ENCODE measurements around the gene MINPP1. TPM values are rescaled to one million over a fixed set of nuclear protein-coding genes. Genes with fewer than 3 reads are reported as not detected.
"Not testable (repeated sequence)": the region's sequence is repeated elsewhere in the genome, so short reads cannot be mapped to it uniquely, and the experiment has no call there.

MINPP1 gene
- total and polyA plus RNA-seq, 2 donors, result 11.1 to 16.9 TPM

DNA sequence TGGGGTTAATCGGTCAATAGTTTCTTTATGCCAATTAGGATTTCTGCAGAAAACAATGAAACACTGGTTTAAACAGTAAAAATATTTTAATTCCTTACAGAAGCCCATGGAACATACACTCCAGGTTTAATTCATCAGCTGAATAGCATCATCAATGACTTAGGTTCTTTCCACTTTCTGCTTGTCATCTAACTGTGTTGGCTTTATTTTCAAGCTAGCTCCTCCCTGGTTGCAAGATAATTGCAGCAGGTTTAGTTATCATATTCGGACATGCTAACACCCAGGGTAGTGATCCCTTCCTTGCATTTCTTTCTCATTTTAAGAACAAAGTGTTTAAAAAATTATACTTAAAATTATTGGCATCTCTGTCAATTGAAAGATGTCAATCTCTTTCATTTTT is 7.3 kb upstream of the MINPP1 start:
- H3K36me3 ChIP-seq (ENCODE audit: control insufficient read depth in 2 of 2, insufficient read depth in 2 of 2, low read length in 1 of 2); H3K9me3 ChIP-seq (ENCODE audit: control insufficient read depth in 2 of 2, insufficient read depth in 1 of 2, low read length in 1 of 2); H3K4me3 ChIP-seq (ENCODE audit: low read length in 2 of 2); H3K4me1 ChIP-seq (ENCODE audit: control insufficient read depth in 2 of 2, insufficient read depth in 2 of 2, low read length in 2 of 2); H3K27ac ChIP-seq (ENCODE audit: low read depth in 1 of 2, low read length in 1 of 2); H3K27me3 ChIP-seq (ENCODE audit: control insufficient read depth in 2 of 2, insufficient read depth in 1 of 2, low read length in 1 of 2); DNase-seq (ENCODE audit: low read depth in 6 of 9, low spot score in 9 of 9): not testable (repeated sequence)
- 97% methylated on average over 2 of the region's 2 CpGs for WGBS

GRCh38 chr10:87498106-87498789 is 6.4 kb upstream of the MINPP1 start:
- not testable (repeated sequence) for H3K4me3 ChIP-seq (ENCODE audit: low read length in 2 of 2); H3K9me3 ChIP-seq (ENCODE audit: control insufficient read depth in 2 of 2, insufficient read depth in 1 of 2, low read length in 1 of 2); H3K36me3 ChIP-seq (ENCODE audit: control insufficient read depth in 2 of 2, insufficient read depth in 2 of 2, low read length in 1 of 2); H3K27ac ChIP-seq (ENCODE audit: low read depth in 1 of 2, low read length in 1 of 2); H3K27me3 ChIP-seq (ENCODE audit: control insufficient read depth in 2 of 2, insufficient read depth in 1 of 2, low read length in 1 of 2); DNase-seq (ENCODE audit: low read depth in 6 of 9, low spot score in 9 of 9); H3K4me1 ChIP-seq (ENCODE audit: control insufficient read depth in 2 of 2, insufficient read depth in 2 of 2, low read length in 2 of 2)
- 89% methylated on average over 1 of the region's 4 CpGs for WGBS

DNA sequence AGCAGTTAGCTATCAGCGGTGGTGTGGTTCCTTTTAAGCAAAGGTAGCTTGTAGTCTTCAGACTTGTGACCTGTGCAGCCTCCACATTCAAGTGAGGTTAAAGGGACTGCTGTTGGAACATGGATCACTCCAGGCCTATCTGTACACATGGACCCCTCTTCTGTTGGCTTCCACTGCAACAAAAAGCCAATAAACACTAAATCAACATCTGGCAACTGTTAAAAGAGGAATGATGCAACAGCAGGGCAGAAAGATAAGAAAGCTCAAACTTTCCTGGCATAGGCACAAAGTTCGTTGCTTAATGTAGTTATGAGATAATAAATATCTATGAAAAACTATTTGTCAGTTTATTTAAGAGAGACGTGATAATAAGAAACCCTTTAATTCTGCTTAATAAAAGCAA is 4.0 kb upstream of the MINPP1 start:
- peaks cover 0 to 2% of the 10 kb centered on the region in 2 donors for H3K27me3 ChIP-seq (ENCODE audit: control insufficient read depth in 2 of 2, insufficient read depth in 1 of 2, low read length in 1 of 2)
- no peak overlapping the region for H3K4me3 ChIP-seq (ENCODE audit: low read length in 2 of 2)
- H3K36me3 ChIP-seq (ENCODE audit: control insufficient read depth in 2 of 2, insufficient read depth in 2 of 2, low read length in 1 of 2), result no peaks in the 10 kb centered on the region
- no peak overlapping the region for H3K27ac ChIP-seq (ENCODE audit: low read depth in 1 of 2, low read length in 1 of 2)
- H3K4me1 ChIP-seq (ENCODE audit: control insufficient read depth in 2 of 2, insufficient read depth in 2 of 2, low read length in 2 of 2), result peaks cover 3 to 4% of the 10 kb centered on the region in 2 donors
- no peaks in the 10 kb centered on the region for H3K9me3 ChIP-seq (ENCODE audit: control insufficient read depth in 2 of 2, insufficient read depth in 1 of 2, low read length in 1 of 2)
- no peak for DNase-seq (ENCODE audit: low read depth in 6 of 9, low spot score in 9 of 9)
- WGBS, result 83% methylated on average over 3 of the region's 3 CpGs

- peaks cover 6 to 8% of the 10 kb centered on the region in 2 donors for H3K4me1 ChIP-seq (ENCODE audit: control insufficient read depth in 2 of 2, insufficient read depth in 2 of 2, low read length in 2 of 2)
These were observed 1.3 kb upstream of the MINPP1 start for GRCh38 chr10:87503401-87503800.

GRCh38 chr10:87503886-87504285 is 807 bp upstream of the MINPP1 start:
- WGBS, result 96% methylated on average over 6 of the region's 6 CpGs

More at GRCh38 chr10:87503401-87503800, 1.3 kb upstream of the MINPP1 start:
- Histone ChIP-seq H3K9me3 (ENCODE audit: control insufficient read depth in 2 of 2, insufficient read depth in 1 of 2, low read length in 1 of 2) (no peaks in the 10 kb centered on the region), H3K4me3 (ENCODE audit: low read length in 2 of 2) (no peak overlapping the region), H3K36me3 (ENCODE audit: control insufficient read depth in 2 of 2, insufficient read depth in 2 of 2, low read length in 1 of 2) (no peaks in the 10 kb centered on the region), H3K27ac (ENCODE audit: low read depth in 1 of 2, low read length in 1 of 2) (no peak overlapping the region), H3K27me3 (ENCODE audit: control insufficient read depth in 2 of 2, insufficient read depth in 1 of 2, low read length in 1 of 2) (peaks cover 0 to 2% of the 10 kb centered on the region in 2 donors)
- no peak for DNase-seq (ENCODE audit: low read depth in 6 of 9, low spot score in 9 of 9)
- WGBS, result 99% methylated on average over 8 of the region's 8 CpGs

GRCh38 chr10:87504307-87504639 is 420 bp upstream of the MINPP1 start:
- peak in 1 of 9 donors; percentile 18 for DNase-seq (ENCODE audit: low read depth in 6 of 9, low spot score in 9 of 9)
- 16% methylated on average over 10 of the region's 10 CpGs for WGBS

More at GRCh38 chr10:87503886-87504285, 807 bp upstream of the MINPP1 start:
- Histone ChIP-seq H3K4me3 (ENCODE audit: low read length in 2 of 2) (no peak overlapping the region), H3K9me3 (ENCODE audit: control insufficient read depth in 2 of 2, insufficient read depth in 1 of 2, low read length in 1 of 2) (no peaks in the 10 kb centered on the region), H3K27me3 (ENCODE audit: control insufficient read depth in 2 of 2, insufficient read depth in 1 of 2, low read length in 1 of 2) (peaks cover 0 to 2% of the 10 kb centered on the region in 2 donors), H3K36me3 (ENCODE audit: control insufficient read depth in 2 of 2, insufficient read depth in 2 of 2, low read length in 1 of 2) (no peaks in the 10 kb centered on the region), H3K27ac (ENCODE audit: low read depth in 1 of 2, low read length in 1 of 2) (no peak overlapping the region), H3K4me1 (ENCODE audit: control insufficient read depth in 2 of 2, insufficient read depth in 2 of 2, low read length in 2 of 2) (peaks cover 6 to 8% of the 10 kb centered on the region in 2 donors)
- no peak for DNase-seq (ENCODE audit: low read depth in 6 of 9, low spot score in 9 of 9)

GRCh38 chr10:87505366-87506111 is 846 bp downstream of the MINPP1 start:
- Histone ChIP-seq H3K4me3 (ENCODE audit: low read length in 2 of 2) (peak overlapping the region; percentile 72 to 85), H3K27me3 (ENCODE audit: control insufficient read depth in 2 of 2, insufficient read depth in 1 of 2, low read length in 1 of 2) (peaks cover 0 to 2% of the 10 kb centered on the region in 2 donors), H3K9me3 (ENCODE audit: control insufficient read depth in 2 of 2, insufficient read depth in 1 of 2, low read length in 1 of 2) (no peaks in the 10 kb centered on the region), H3K4me1 (ENCODE audit: control insufficient read depth in 2 of 2, insufficient read depth in 2 of 2, low read length in 2 of 2) (peaks cover 6 to 8% of the 10 kb centered on the region in 2 donors), H3K27ac (ENCODE audit: low read depth in 1 of 2, low read length in 1 of 2) (no peak overlapping the region), H3K36me3 (ENCODE audit: control insufficient read depth in 2 of 2, insufficient read depth in 2 of 2, low read length in 1 of 2) (peaks cover 0 to 5% of the 10 kb centered on the region in 2 donors)
- DNase-seq (ENCODE audit: low read depth in 6 of 9, low spot score in 9 of 9), result peak in 5 of 9 donors; percentile 10 to 57 (median 27)
- WGBS, result 2% methylated on average over 41 of the region's 41 CpGs

More at GRCh38 chr10:87504307-87504639, 420 bp upstream of the MINPP1 start:
- H3K27me3 ChIP-seq (ENCODE audit: control insufficient read depth in 2 of 2, insufficient read depth in 1 of 2, low read length in 1 of 2), result peaks cover 0 to 2% of the 10 kb centered on the region in 2 donors
- peak overlapping the region; percentile 22 to 88 for H3K27ac ChIP-seq (ENCODE audit: low read depth in 1 of 2, low read length in 1 of 2)
- H3K36me3 ChIP-seq (ENCODE audit: control insufficient read depth in 2 of 2, insufficient read depth in 2 of 2, low read length in 1 of 2), result no peaks in the 10 kb centered on the region
- peak overlapping the region; percentile 72 to 85 for H3K4me3 ChIP-seq (ENCODE audit: low read length in 2 of 2)
- no peaks in the 10 kb centered on the region for H3K9me3 ChIP-seq (ENCODE audit: control insufficient read depth in 2 of 2, insufficient read depth in 1 of 2, low read length in 1 of 2)
- peaks cover 6 to 8% of the 10 kb centered on the region in 2 donors for H3K4me1 ChIP-seq (ENCODE audit: control insufficient read depth in 2 of 2, insufficient read depth in 2 of 2, low read length in 2 of 2)

DNA sequence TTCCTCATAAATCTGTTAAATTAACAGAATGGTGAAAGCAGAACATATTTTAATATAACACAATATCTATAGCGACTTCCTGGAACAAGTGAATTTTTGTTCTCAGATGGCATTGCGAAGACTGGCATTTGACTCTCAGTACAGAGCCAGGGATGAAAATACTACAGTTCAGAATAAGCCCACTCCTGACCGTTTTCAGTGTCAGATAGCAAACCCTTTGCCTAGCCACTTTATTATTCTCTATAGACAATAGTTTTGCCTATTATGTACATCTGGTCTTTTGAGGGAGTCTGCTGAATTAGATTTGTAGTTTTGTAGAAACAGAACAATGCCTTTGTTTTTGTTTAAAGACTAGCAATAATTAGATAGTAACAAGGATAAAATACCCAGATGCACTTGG is 2.3 kb downstream of the MINPP1 start:
- Histone ChIP-seq H3K4me3 (ENCODE audit: low read length in 2 of 2) (no peak overlapping the region), H3K27ac (ENCODE audit: low read depth in 1 of 2, low read length in 1 of 2) (no peak overlapping the region), H3K36me3 (ENCODE audit: control insufficient read depth in 2 of 2, insufficient read depth in 2 of 2, low read length in 1 of 2) (peaks cover 0 to 8% of the 10 kb centered on the region in 2 donors), H3K9me3 (ENCODE audit: control insufficient read depth in 2 of 2, insufficient read depth in 1 of 2, low read length in 1 of 2) (no peaks in the 10 kb centered on the region), H3K27me3 (ENCODE audit: control insufficient read depth in 2 of 2, insufficient read depth in 1 of 2, low read length in 1 of 2) (peaks cover 0 to 2% of the 10 kb centered on the region in 2 donors), H3K4me1 (ENCODE audit: control insufficient read depth in 2 of 2, insufficient read depth in 2 of 2, low read length in 2 of 2) (peaks cover 6 to 8% of the 10 kb centered on the region in 2 donors)
- DNase-seq (ENCODE audit: low read depth in 6 of 9, low spot score in 9 of 9), result no peak
- WGBS, result 96% methylated on average over 3 of the region's 3 CpGs

- Histone ChIP-seq H3K4me1 (ENCODE audit: control insufficient read depth in 2 of 2, insufficient read depth in 2 of 2, low read length in 2 of 2) (peaks cover 6 to 8% of the 10 kb centered on the region in 2 donors), H3K27me3 (ENCODE audit: control insufficient read depth in 2 of 2, insufficient read depth in 1 of 2, low read length in 1 of 2) (no peaks in the 10 kb centered on the region), H3K27ac (ENCODE audit: low read depth in 1 of 2, low read length in 1 of 2) (no peak overlapping the region), H3K9me3 (ENCODE audit: control insufficient read depth in 2 of 2, insufficient read depth in 1 of 2, low read length in 1 of 2) (no peaks in the 10 kb centered on the region), H3K4me3 (ENCODE audit: low read length in 2 of 2) (no peak overlapping the region), H3K36me3 (ENCODE audit: control insufficient read depth in 2 of 2, insufficient read depth in 2 of 2, low read length in 1 of 2) (peaks cover 0 to 12% of the 10 kb centered on the region in 2 donors)
- 96% methylated on average over 5 of the region's 5 CpGs for WGBS
- no peak for DNase-seq (ENCODE audit: low read depth in 6 of 9, low spot score in 9 of 9)
These were observed 3.3 kb downstream of the MINPP1 start for GRCh38 chr10:87507879-87508483.

Data from thymus (tissue), 11 donors.